K562 (cell line): Measurements from ENCODE around the gene HSF4. TPM values are rescaled to one million over a fixed set of nuclear protein-coding genes. Genes with fewer than 3 reads are reported as not detected.
A peak's percentile ranks its signal among the peaks of the same experiment; 100 is the strongest.

ENCODE experiments used
- ATAC-seq: fragments of 200-7000 bp; cut with Tn5 transposase; 3 replicates; pipeline ENCODE4 v1.9.1; 2020; ENCODE audit warnings: moderate library complexity
- BruUV-seq: library from RNA; stranded (reverse); fragments of 400-500 nt; replicated peaks from 2 replicates; lab custom pipeline; 2021; lab: Mats Ljungman, UMichigan
- CTCF ChIA-PET: fragments of 300-600 bp; formaldehyde crosslinking; extraction: SDS; loops from one replicate; lab custom pipeline; 2021; ENCODE audit warnings: low intra/inter-chr PET ratio; lab: Yijun Ruan, JAX
- POLR2A ChIA-PET: fragments of 300-600, 350-650 bp; sonication (Branson Sonifier 250); formaldehyde crosslinking; extraction: SDS; loops from one replicate; lab custom pipeline; 2021; ENCODE audit warnings: antibody characterized with exemption, inconsistent platforms; lab: Yijun Ruan, JAX
- DNase-seq, 4 experiments: peaks; one replicate each; pipeline versions ENCODE4 v3.0.0 to v3.0.0-alpha.2; 2011 to 2018; ENCODE audit warnings: low spot score in 3 of 4, mixed read lengths in 3 of 4; ENCODE audit errors: extremely low read depth in 1 of 4
- FAIRE-seq: peaks from 2 replicates; lab custom pipeline; 2011; peaks lifted over from hg19 to GRCh38; lab: Jason Lieb, UNC
- H2AFZ ChIP-seq: 2 replicates; pipeline ENCODE4 v1.6.0; 2011; ENCODE audit warnings: low read depth, low read length, control low read depth, inconsistent platforms
- H3K27ac ChIP-seq: fragments of 200-600 bp; 3 replicates; pipeline ENCODE4 v1.8.0; 2011; ENCODE audit warnings: low read depth, mild to moderate bottlenecking, control low read depth, inconsistent platforms, low read length, moderate library complexity, mixed read lengths; ENCODE audit errors: extremely low read depth
- H3K27me3 ChIP-seq, 2 experiments: fragments of 300-600 bp in 1 of 2; 2 replicates in 1 of 2; 3 replicates in 1 of 2; pipeline versions ENCODE4 v1.6.0 to v1.8.0; 2011; ENCODE audit warnings: inconsistent platforms in 2 of 2, low read length in 2 of 2, mild to moderate bottlenecking in 1 of 2, mixed read lengths in 1 of 2, moderate library complexity in 1 of 2; ENCODE audit not compliant: control insufficient read depth in 2 of 2, insufficient read depth in 2 of 2
- H3K36me3 ChIP-seq: fragments of 300-600 bp; 3 replicates; pipeline ENCODE4 v1.8.0; 2011; ENCODE audit warnings: mild to moderate bottlenecking, low read length, inconsistent platforms; ENCODE audit not compliant: control insufficient read depth, insufficient read depth
- H3K4me1 ChIP-seq, 2 experiments: fragments of 200-600 bp in 1 of 2; replicated peaks in 1 of 2; 2 replicates in 1 of 2; 3 replicates in 1 of 2; pipeline versions ENCODE4 v1.5.1 to v1.8.0; 2011; ENCODE audit warnings: inconsistent platforms in 2 of 2, low read length in 2 of 2, mild to moderate bottlenecking in 1 of 2, mixed read lengths in 1 of 2, moderate library complexity in 1 of 2; ENCODE audit not compliant: control insufficient read depth in 2 of 2, insufficient read depth in 2 of 2
- H3K4me2 ChIP-seq: 2 replicates; pipeline ENCODE4 v1.6.1; 2011; ENCODE audit warnings: low read length, control low read depth, inconsistent platforms, mixed read lengths; ENCODE audit not compliant: insufficient read depth
- H3K4me3 ChIP-seq: fragments of 200-600 bp; sonication (generic), shearing (Covaris generic); 2 replicates; pipeline ENCODE4 v1.5.1; 2016; ENCODE audit warnings: control low read depth, inconsistent platforms
- H3K79me2 ChIP-seq: fragments of 200-600 bp; 3 replicates; pipeline ENCODE4 v1.8.0; 2011; ENCODE audit warnings: low read length, inconsistent platforms; ENCODE audit not compliant: control insufficient read depth, insufficient read depth
- H3K9ac ChIP-seq, 2 experiments: 2 replicates each; pipeline versions ENCODE4 v1.6.0 to v1.6.1; 2011; ENCODE audit warnings: low read depth in 2 of 2, low read length in 2 of 2, control low read depth in 1 of 2, inconsistent platforms in 1 of 2, mild to moderate bottlenecking in 1 of 2, mixed read lengths in 1 of 2; ENCODE audit not compliant: insufficient read depth in 1 of 2
- H3K9me1 ChIP-seq: one replicate; pipeline ENCODE4 v1.6.0; 2011; ENCODE audit warnings: inconsistent platforms, mild to moderate bottlenecking, low read length, moderate library complexity; ENCODE audit not compliant: control insufficient read depth, insufficient read depth
- H3K9me3 ChIP-seq: replicated peaks from 2 replicates; pipeline ENCODE4 v1.5.1; 2011; ENCODE audit warnings: low read depth, low read length, inconsistent platforms; ENCODE audit not compliant: control insufficient read depth, insufficient read depth
- H4K20me1 ChIP-seq: replicated peaks from 2 replicates; pipeline ENCODE4 v1.6.1; 2011; ENCODE audit warnings: low read length, inconsistent platforms, mixed read lengths; ENCODE audit not compliant: control insufficient read depth, insufficient read depth
- BCOR ChIP-seq: fragments of 450-650 bp; IDR thresholded peaks from 2 replicates; pipeline ENCODE4 v1.6.1; 2016
- ESRRB ChIP-seq: fragments of 250-450 bp; sonication (Bioruptor Pico); IDR thresholded peaks from 2 replicates; pipeline ENCODE4 v1.5.0; 2020; ENCODE audit warnings: mild to moderate bottlenecking, moderate library complexity, borderline replicate concordance
- HNRNPL ChIP-seq: fragments of 200-400 bp; formaldehyde crosslinking; IDR thresholded peaks from 2 replicates; pipeline ENCODE4 v1.6.1; 2017; ENCODE audit warnings: low read depth, mild to moderate bottlenecking, low read length
- KAT8 ChIP-seq: fragments of 450-650 bp; IDR thresholded peaks from 2 replicates; pipeline ENCODE4 v1.6.1; 2016; ENCODE audit warnings: low read depth, mild to moderate bottlenecking
- KDM1A ChIP-seq, 2 experiments: fragments of 450-650 bp; IDR thresholded peaks; 2 replicates each; pipeline ENCODE4 v1.6.1; 2016; ENCODE audit warnings: mild to moderate bottlenecking in 2 of 2
- KLF6 ChIP-seq: fragments of 250-450 bp; sonication (Bioruptor Pico); IDR thresholded peaks from 2 replicates; pipeline ENCODE4 v1.4.0; 2020; ENCODE audit warnings: mild to moderate bottlenecking, moderate library complexity, borderline replicate concordance
- PCBP1 ChIP-seq: fragments of 200-400 bp; formaldehyde crosslinking; IDR thresholded peaks from 2 replicates; pipeline ENCODE4 v1.6.1; 2018; ENCODE audit warnings: mild to moderate bottlenecking, low read depth, low read length; ENCODE audit not compliant: poor library complexity, severe bottlenecking
- POLR2G ChIP-seq: fragments of 200-400 bp; formaldehyde crosslinking; IDR thresholded peaks from 2 replicates; pipeline ENCODE4 v1.6.1; 2017; ENCODE audit warnings: low read depth, mild to moderate bottlenecking, antibody characterized with exemption, low read length, moderate library complexity
- PRPF4 ChIP-seq: fragments of 200-400 bp; formaldehyde crosslinking; IDR thresholded peaks from one replicate; pipeline ENCODE4 v1.6.1; 2017; ENCODE audit warnings: low read length, low read depth, mild to moderate bottlenecking; ENCODE audit not compliant: insufficient read depth, poor library complexity, severe bottlenecking
- RBM14 ChIP-seq: fragments of 200-400 bp; formaldehyde crosslinking; IDR thresholded peaks from 2 replicates; pipeline ENCODE4 v1.6.1; 2018; ENCODE audit warnings: low read depth, mild to moderate bottlenecking, low read length, moderate library complexity, borderline replicate concordance; ENCODE audit not compliant: insufficient read depth
- SMARCA4 ChIP-seq: fragments of 450-650 bp; IDR thresholded peaks from 2 replicates; pipeline ENCODE4 v1.6.1; 2016
- TGIF2 ChIP-seq: sonication (generic); formaldehyde crosslinking; IDR thresholded peaks from 2 replicates; pipeline ENCODE4 v1.8.1; 2022; ENCODE audit warnings: mild to moderate bottlenecking, missing genetic modification reagents, moderate library complexity
- ZBTB7A ChIP-seq: IDR thresholded peaks from 2 replicates; pipeline ENCODE4 v1.6.1; 2011; ENCODE audit warnings: low read depth, mild to moderate bottlenecking, low read length, moderate library complexity, borderline replicate concordance; ENCODE audit not compliant: control insufficient read depth
- ZFX ChIP-seq: sonication (generic); formaldehyde crosslinking; IDR thresholded peaks from 2 replicates; pipeline ENCODE4 v1.8.0; 2022; ENCODE audit warnings: mild to moderate bottlenecking, missing genetic modification reagents, moderate library complexity
- ZZZ3 ChIP-seq: fragments of 450-650 bp; IDR thresholded peaks from 2 replicates; pipeline ENCODE4 v1.6.1; 2016; ENCODE audit warnings: antibody characterized with exemption, mild to moderate bottlenecking, moderate library complexity
- WGBS: fragments of 100-300 bp; shearing (Covaris generic); methylation state at CpG from one replicate; pipeline ENCODE4 v1.1.6; 2016; ENCODE audit warnings: low coverage, mixed read lengths; ENCODE audit not compliant: insufficient coverage; ENCODE audit errors: missing lambda C conversion rate; 5-methylcytosine and 5-hydroxymethylcytosine counted together
- in situ Hi-C: fragments of 300-500 bp; cut with MboI; formaldehyde crosslinking; loops from 4 replicates; pipeline ENCODE4 v1.15.0; 2018; ENCODE audit warnings: inconsistent platforms, mixed read lengths
- intact Hi-C: fragments of 100-400 bp; cut with micrococcal nuclease; formaldehyde crosslinking; loops from 2 replicates; pipeline ENCODE4 v1.14.2; 2022
- polyA plus RNA-seq, 8 experiments: library from polyadenylated mRNA; depleted of rRNA in 4 of 8; stranded (reverse) in 5 of 8; unstranded in 3 of 8; fragments of >200 nt; fragmentation: Nextera tagmentation in 2 of 8; fragmentation: Illumina TruSeq in 1 of 8; extraction: Ambion mirVana in 2 of 8; extraction: Trizol in 1 of 8; gene quantifications; 2 replicates each; pipeline versions ENCODE4 v1.2.1 to v1.2.3, GENCODE V29; 2011 to 2014; ENCODE audit warnings: inconsistent platforms in 1 of 8, missing spikeins in 1 of 8
- total RNA-seq, 7 experiments: library from RNA; depleted of rRNA in 6 of 7; stranded (reverse); fragments of >200 nt in 6 of 7; fragmentation: Illumina TruSeq in 2 of 7; extraction: Trizol in 2 of 7; gene quantifications; 2 replicates each; pipeline versions ENCODE4 v1.2.1 to v1.2.3, GENCODE V29; 2011 to 2021; ENCODE audit warnings: low replicate concordance in 1 of 7
- TF ChIP-seq, protein P1 (sequence below): sonication (generic); formaldehyde crosslinking; IDR thresholded peaks from 2 replicates; pipeline ENCODE4 v1.8.1; 2023; ENCODE audit warnings: mild to moderate bottlenecking, missing genetic modification reagents
- TF ChIP-seq, protein P2 (sequence below), 2 experiments: fragments of 450-650 bp in 1 of 2; sonication (generic) in 1 of 2; formaldehyde crosslinking in 1 of 2; IDR thresholded peaks in 1 of 2; conservative IDR thresholded peaks in 1 of 2; 2 replicates each; pipeline versions ENCODE4 v1.6.1 to v1.8.1; 2016 to 2023; ENCODE audit warnings: mild to moderate bottlenecking in 2 of 2, moderate library complexity in 2 of 2, inconsistent platforms in 1 of 2, missing genetic modification reagents in 1 of 2

Gene HSF4
- total and polyA plus RNA-seq, 9 of the 15 experiments (the other 6 are each of a cell fraction or from before 2014, with no cell fraction given): 0.50 to 35.4 (median 8.8) TPM; not detected in 1

DNA sequence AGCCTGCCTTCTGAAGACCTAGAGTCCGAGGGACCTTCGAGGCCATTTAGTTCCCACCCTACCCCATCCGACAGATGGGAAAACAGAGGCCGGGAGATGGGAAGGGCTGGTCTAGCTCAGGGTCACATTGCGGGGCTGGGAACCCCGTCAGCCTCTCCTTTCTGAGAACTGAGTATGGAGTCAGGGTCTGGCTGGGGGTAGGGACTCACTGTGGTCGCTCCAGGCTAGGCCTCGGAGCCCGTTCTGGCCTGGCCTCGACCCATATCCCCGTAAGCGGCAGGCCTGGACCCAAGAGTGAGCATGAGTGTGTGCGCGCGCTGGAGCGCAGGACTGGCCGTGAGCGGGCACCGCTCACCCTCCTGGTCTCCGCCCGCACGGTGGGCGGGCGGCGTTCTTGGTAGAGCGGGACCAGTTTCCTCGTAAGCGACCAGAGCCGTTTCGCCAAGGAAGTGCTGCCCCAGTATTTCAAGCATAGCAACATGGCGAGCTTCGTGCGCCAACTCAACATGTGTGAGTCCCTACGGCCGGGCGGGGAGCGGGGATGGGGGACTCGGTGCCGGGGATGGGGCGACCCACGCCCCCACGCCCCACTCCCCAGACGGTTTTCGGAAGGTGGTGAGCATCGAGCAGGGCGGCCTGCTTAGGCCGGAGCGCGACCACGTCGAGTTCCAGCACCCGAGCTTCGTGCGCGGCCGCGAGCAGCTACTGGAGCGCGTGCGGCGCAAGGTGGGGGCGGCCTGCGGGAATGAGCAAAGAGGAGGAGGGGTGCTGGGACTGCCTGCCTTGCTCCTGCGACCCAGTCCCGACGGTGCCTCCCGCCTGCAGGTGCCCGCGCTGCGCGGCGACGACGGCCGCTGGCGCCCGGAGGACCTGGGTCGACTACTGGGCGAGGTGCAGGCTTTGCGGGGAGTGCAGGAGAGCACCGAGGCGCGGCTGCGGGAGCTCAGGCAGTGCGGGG lies 855 bp downstream of the HSF4 start:
- no TSS peak for BruUV-seq
- intact Hi-C loops: no loop called here
- Histone ChIP-seq H3K27me3 (no peaks in the 10 kb centered on the region), H2AFZ (no peak overlapping the region), H3K9ac (peak overlapping the region; percentile 76 to 95), H3K4me3 (peak overlapping the region; percentile 34; the same call in 1 of the 2 replicates), H3K4me2 (peak overlapping the region; percentile 54), H3K9me3 (no peaks in the 10 kb centered on the region), H3K4me1 (peaks cover 19 to 84% of the 10 kb centered on the region in 2 experiments), H3K36me3 (peaks cover 13% of the 10 kb centered on the region; the same call in 2 of the 3 replicates), H3K79me2 (peaks cover 12% of the 10 kb centered on the region), H3K9me1 (no peaks in the 10 kb centered on the region), H4K20me1 (no peaks in the 10 kb centered on the region), H3K27ac (peak overlapping the region; percentile 82)
- CTCF ChIA-PET: no interaction called here
- POLR2A ChIA-PET: interaction anchor here (0.5 to 0.6 kb wide), 2 partner anchors 12 to 315 kb away, joined by 3 read pairs; no protein-coding TSS in a partner anchor
- FAIRE-seq (no peak), DNase-seq (peak in 1 of 4 experiments; percentile 29), ATAC-seq (no peak)
- in situ Hi-C loops: loop anchor here (25.0 kb wide), 1 partner anchor 203 kb away; the partner anchor contains the start of gene CES3
- WGBS: 89% methylated on average over 40 of the region's 85 CpGs
- TF ChIP-seq, protein P1, sequence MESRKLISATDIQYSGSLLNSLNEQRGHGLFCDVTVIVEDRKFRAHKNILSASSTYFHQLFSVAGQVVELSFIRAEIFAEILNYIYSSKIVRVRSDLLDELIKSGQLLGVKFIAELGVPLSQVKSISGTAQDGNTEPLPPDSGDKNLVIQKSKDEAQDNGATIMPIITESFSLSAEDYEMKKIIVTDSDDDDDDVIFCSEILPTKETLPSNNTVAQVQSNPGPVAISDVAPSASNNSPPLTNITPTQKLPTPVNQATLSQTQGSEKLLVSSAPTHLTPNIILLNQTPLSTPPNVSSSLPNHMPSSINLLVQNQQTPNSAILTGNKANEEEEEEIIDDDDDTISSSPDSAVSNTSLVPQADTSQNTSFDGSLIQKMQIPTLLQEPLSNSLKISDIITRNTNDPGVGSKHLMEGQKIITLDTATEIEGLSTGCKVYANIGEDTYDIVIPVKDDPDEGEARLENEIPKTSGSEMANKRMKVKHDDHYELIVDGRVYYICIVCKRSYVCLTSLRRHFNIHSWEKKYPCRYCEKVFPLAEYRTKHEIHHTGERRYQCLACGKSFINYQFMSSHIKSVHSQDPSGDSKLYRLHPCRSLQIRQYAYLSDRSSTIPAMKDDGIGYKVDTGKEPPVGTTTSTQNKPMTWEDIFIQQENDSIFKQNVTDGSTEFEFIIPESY (CRISPR knock-in tag): peak; percentile 99
- peak; percentile 49 for TF ChIP-seq PCBP1
- peak; percentile 10; the same call in 1 of the 2 replicates for TF ChIP-seq ZFX (CRISPR knock-in tag)
- TF ChIP-seq HNRNPL: peak; percentile 68; the same call in 1 of the 2 replicates
- no peak for TF ChIP-seq SMARCA4
- TF ChIP-seq RBM14: peak; percentile 57; the same call in 1 of the 2 replicates
- no peak for TF ChIP-seq KAT8
- TF ChIP-seq, protein P2, sequence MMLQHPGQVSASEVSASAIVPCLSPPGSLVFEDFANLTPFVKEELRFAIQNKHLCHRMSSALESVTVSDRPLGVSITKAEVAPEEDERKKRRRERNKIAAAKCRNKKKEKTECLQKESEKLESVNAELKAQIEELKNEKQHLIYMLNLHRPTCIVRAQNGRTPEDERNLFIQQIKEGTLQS (IDR thresholded peaks at IDR 0.05): peak; percentile 49; the same call in 1 of the 2 replicates
- TF ChIP-seq, protein P2 (CRISPR knock-in tag; conservative IDR thresholded peaks at IDR 0.05): no peak
- TF ChIP-seq PRPF4: peak; percentile 64
- 0 out of 2 replicates have a peak, but pooled peaks have one; percentile 1 for TF ChIP-seq ZBTB7A
- no peak for TF ChIP-seq KDM1A (IDR thresholded peaks at IDR 0.05)
- peak; percentile 54 for TF ChIP-seq POLR2G
- TF ChIP-seq ESRRB (CRISPR knock-in tag): no peak
- TF ChIP-seq BCOR: peak; percentile 20; the same call in 1 of the 2 replicates
- TF ChIP-seq TGIF2 (CRISPR knock-in tag): 0 out of 2 replicates have a peak, but pooled peaks have one; percentile 6
- no peak for TF ChIP-seq ZZZ3
- no peak for TF ChIP-seq KLF6 (CRISPR knock-in tag)
